SK-N-SH treated with all-trans-retinoic acid at 6 μM for 48 hours (cell line): ENCODE data around the gene VDAC1.

ENCODE experiments used
- ARNTL ChIP-seq: fragments of 450-650 bp; formaldehyde crosslinking; IDR thresholded peaks from 2 replicates; pipeline ENCODE4 v1.5.0; 2020; ENCODE audit warnings: low read depth, mild to moderate bottlenecking, moderate library complexity, borderline replicate concordance
- ZFP30 ChIP-seq: fragments of 450-650 bp; formaldehyde crosslinking; IDR thresholded peaks from 2 replicates; pipeline ENCODE4 v1.5.0; 2022; ENCODE audit warnings: mild to moderate bottlenecking, moderate library complexity
- ZNF565 ChIP-seq: fragments of 450-650 bp; formaldehyde crosslinking; conservative IDR thresholded peaks from 2 replicates; pipeline ENCODE4 v1.5.0; 2020; ENCODE audit warnings: low read depth, mild to moderate bottlenecking, moderate library complexity
- TF ChIP-seq, protein P1 (sequence below): fragments of 250-450 bp; sonication (Bioruptor Pico); IDR thresholded peaks from 2 replicates; pipeline ENCODE4 v1.8.0; 2020; ENCODE audit warnings: mild to moderate bottlenecking, moderate library complexity, borderline replicate concordance
- TF ChIP-seq, protein P2 (sequence below): fragments of 250-450 bp; sonication (Bioruptor Pico); IDR thresholded peaks from 2 replicates; pipeline ENCODE4 v1.5.1; 2020; ENCODE audit warnings: low read depth, mild to moderate bottlenecking, moderate library complexity
- TF ChIP-seq, protein P3 (sequence below): fragments of 250-450 bp; sonication (Bioruptor Pico); IDR thresholded peaks from 2 replicates; pipeline ENCODE4 v1.5.0; 2020; ENCODE audit warnings: mild to moderate bottlenecking, moderate library complexity

DNA sequence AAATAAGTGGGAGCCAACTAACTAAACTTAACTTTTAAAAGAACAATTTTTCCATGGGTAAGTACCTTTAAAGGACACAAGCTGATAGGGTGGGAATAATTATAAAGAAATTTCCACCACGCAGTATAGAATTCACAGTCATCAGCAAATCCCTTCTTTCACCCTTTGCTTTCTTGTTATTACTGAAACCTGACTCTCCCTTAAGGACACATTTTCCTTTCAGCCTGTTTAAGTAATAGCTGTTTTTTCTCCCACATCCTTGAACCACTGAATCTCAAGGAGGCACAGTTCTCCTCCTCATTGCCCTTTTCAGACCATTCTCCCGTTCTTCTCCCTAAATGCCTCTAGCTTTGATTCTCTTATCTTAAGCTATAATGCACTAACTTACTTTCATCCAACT, 42.6 kb downstream of the VDAC1 start:
- TF ChIP-seq, protein P1, sequence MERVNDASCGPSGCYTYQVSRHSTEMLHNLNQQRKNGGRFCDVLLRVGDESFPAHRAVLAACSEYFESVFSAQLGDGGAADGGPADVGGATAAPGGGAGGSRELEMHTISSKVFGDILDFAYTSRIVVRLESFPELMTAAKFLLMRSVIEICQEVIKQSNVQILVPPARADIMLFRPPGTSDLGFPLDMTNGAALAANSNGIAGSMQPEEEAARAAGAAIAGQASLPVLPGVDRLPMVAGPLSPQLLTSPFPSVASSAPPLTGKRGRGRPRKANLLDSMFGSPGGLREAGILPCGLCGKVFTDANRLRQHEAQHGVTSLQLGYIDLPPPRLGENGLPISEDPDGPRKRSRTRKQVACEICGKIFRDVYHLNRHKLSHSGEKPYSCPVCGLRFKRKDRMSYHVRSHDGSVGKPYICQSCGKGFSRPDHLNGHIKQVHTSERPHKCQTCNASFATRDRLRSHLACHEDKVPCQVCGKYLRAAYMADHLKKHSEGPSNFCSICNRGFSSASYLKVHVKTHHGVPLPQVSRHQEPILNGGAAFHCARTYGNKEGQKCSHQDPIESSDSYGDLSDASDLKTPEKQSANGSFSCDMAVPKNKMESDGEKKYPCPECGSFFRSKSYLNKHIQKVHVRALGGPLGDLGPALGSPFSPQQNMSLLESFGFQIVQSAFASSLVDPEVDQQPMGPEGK (CRISPR knock-in tag) = no peak
- no peak for TF ChIP-seq ARNTL
- no peak for TF ChIP-seq ZNF565 (CRISPR knock-in tag)
- TF ChIP-seq, protein P2, sequence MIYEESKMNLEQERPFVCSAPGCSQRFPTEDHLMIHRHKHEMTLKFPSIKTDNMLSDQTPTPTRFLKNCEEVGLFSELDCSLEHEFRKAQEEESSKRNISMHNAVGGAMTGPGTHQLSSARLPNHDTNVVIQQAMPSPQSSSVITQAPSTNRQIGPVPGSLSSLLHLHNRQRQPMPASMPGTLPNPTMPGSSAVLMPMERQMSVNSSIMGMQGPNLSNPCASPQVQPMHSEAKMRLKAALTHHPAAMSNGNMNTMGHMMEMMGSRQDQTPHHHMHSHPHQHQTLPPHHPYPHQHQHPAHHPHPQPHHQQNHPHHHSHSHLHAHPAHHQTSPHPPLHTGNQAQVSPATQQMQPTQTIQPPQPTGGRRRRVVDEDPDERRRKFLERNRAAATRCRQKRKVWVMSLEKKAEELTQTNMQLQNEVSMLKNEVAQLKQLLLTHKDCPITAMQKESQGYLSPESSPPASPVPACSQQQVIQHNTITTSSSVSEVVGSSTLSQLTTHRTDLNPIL (CRISPR knock-in tag) = no peak
- no peak for TF ChIP-seq ZFP30
- TF ChIP-seq, protein P3, sequence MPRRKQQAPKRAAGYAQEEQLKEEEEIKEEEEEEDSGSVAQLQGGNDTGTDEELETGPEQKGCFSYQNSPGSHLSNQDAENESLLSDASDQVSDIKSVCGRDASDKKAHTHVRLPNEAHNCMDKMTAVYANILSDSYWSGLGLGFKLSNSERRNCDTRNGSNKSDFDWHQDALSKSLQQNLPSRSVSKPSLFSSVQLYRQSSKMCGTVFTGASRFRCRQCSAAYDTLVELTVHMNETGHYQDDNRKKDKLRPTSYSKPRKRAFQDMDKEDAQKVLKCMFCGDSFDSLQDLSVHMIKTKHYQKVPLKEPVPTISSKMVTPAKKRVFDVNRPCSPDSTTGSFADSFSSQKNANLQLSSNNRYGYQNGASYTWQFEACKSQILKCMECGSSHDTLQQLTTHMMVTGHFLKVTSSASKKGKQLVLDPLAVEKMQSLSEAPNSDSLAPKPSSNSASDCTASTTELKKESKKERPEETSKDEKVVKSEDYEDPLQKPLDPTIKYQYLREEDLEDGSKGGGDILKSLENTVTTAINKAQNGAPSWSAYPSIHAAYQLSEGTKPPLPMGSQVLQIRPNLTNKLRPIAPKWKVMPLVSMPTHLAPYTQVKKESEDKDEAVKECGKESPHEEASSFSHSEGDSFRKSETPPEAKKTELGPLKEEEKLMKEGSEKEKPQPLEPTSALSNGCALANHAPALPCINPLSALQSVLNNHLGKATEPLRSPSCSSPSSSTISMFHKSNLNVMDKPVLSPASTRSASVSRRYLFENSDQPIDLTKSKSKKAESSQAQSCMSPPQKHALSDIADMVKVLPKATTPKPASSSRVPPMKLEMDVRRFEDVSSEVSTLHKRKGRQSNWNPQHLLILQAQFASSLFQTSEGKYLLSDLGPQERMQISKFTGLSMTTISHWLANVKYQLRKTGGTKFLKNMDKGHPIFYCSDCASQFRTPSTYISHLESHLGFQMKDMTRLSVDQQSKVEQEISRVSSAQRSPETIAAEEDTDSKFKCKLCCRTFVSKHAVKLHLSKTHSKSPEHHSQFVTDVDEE (CRISPR knock-in tag) = no peak
